HepG2 (cell line): ENCODE data around the gene FRMD8. TPM values are rescaled to one million over a fixed set of nuclear protein-coding genes. Genes with fewer than 3 reads are reported as not detected.

Experiments used
- ARHGAP35 ChIP-seq: sonication (generic); formaldehyde crosslinking; IDR thresholded peaks from 2 replicates; pipeline ENCODE4 v1.9.0; 2022; ENCODE audit warnings: mild to moderate bottlenecking, inconsistent platforms, moderate library complexity, missing genetic modification reagents, borderline replicate concordance
- ARID4A ChIP-seq: sonication (generic); formaldehyde crosslinking; IDR thresholded peaks from 2 replicates; pipeline ENCODE4 v1.5.0; 2020; ENCODE audit warnings: mild to moderate bottlenecking, missing genetic modification reagents, borderline replicate concordance
- FOSL2 ChIP-seq: sonication (generic); formaldehyde crosslinking; IDR thresholded peaks from 2 replicates; pipeline ENCODE4 v1.4.0; 2020; ENCODE audit warnings: missing genetic modification reagents
- GZF1 ChIP-seq: sonication (generic); formaldehyde crosslinking; IDR thresholded peaks from 2 replicates; pipeline ENCODE4 v1.5.1; 2020; ENCODE audit warnings: mild to moderate bottlenecking, missing genetic modification reagents
- HMG20B ChIP-seq: conservative IDR thresholded peaks from 2 replicates; pipeline ENCODE4 v1.6.1; 2016; ENCODE audit warnings: missing genetic modification reagents, missing compliant biosample characterization
- KLF12 ChIP-seq: sonication (generic); formaldehyde crosslinking; IDR thresholded peaks from 2 replicates; pipeline ENCODE4 v1.4.0; 2020; ENCODE audit warnings: missing genetic modification reagents, borderline replicate concordance
- MAZ ChIP-seq, 2 experiments: sonication (generic) in 1 of 2; formaldehyde crosslinking in 1 of 2; IDR thresholded peaks; 2 replicates each; pipeline versions ENCODE4 v1.5.0 to v1.6.1; 2012 to 2020; ENCODE audit warnings: low read depth in 2 of 2, mild to moderate bottlenecking in 2 of 2, borderline replicate concordance in 1 of 2, improper control_type of control experiment in 1 of 2, low read length in 1 of 2, missing genetic modification reagents in 1 of 2, moderate library complexity in 1 of 2
- POLR2A ChIP-seq, 2 experiments: IDR thresholded peaks; 2 replicates each; pipeline ENCODE4 v1.6.1; 2011; ENCODE audit warnings: low read depth in 2 of 2, low read length in 2 of 2, mild to moderate bottlenecking in 1 of 2, moderate library complexity in 1 of 2; ENCODE audit not compliant: insufficient read depth in 1 of 2
- SMC3 ChIP-seq: IDR thresholded peaks from 2 replicates; pipeline ENCODE4 v1.6.1; 2011; ENCODE audit warnings: low read length, improper control_type of control experiment
- SP5 ChIP-seq: IDR thresholded peaks from 2 replicates; pipeline ENCODE4 v1.6.1; 2016; ENCODE audit warnings: low read depth, borderline replicate concordance
- SRF ChIP-seq: IDR thresholded peaks from 2 replicates; pipeline ENCODE4 v1.6.1; 2011; ENCODE audit warnings: mild to moderate bottlenecking, low read depth, low read length, moderate library complexity
- THRA ChIP-seq: sonication (generic); formaldehyde crosslinking; IDR thresholded peaks from 2 replicates; pipeline ENCODE4 v1.4.0; 2020; ENCODE audit warnings: missing genetic modification reagents, borderline replicate concordance
- ZBTB25 ChIP-seq: IDR thresholded peaks from 2 replicates; pipeline ENCODE4 v1.6.1; 2018; ENCODE audit warnings: missing genetic modification reagents
- ZEB1 ChIP-seq: IDR thresholded peaks from 2 replicates; pipeline ENCODE4 v1.6.1; 2012; ENCODE audit warnings: mild to moderate bottlenecking, low read depth, inconsistent platforms; ENCODE audit not compliant: insufficient replicate concordance
- ZMYM2 ChIP-seq: sonication (generic); formaldehyde crosslinking; IDR thresholded peaks from 2 replicates; pipeline ENCODE4 v1.8.0; 2022; ENCODE audit warnings: mild to moderate bottlenecking, missing genetic modification reagents
- ZNF678 ChIP-seq: sonication (generic); formaldehyde crosslinking; IDR thresholded peaks from 2 replicates; pipeline ENCODE4 v1.4.0; 2020; ENCODE audit warnings: mild to moderate bottlenecking, missing genetic modification reagents
- polyA plus RNA-seq, 8 experiments: library from polyadenylated mRNA; depleted of rRNA in 3 of 8; stranded (reverse) in 7 of 8; unstranded in 1 of 8; fragments of >200 nt; fragmentation: Illumina TruSeq in 4 of 8; extraction: Trizol in 4 of 8; gene quantifications; 2 replicates each; pipeline versions ENCODE4 v1.2.1 to v1.2.3, GENCODE V29; 2011 to 2016; ENCODE audit warnings: low read depth in 4 of 8, missing spikeins in 1 of 8, mixed read lengths in 1 of 8; ENCODE audit not compliant: insufficient read depth in 1 of 8
- total RNA-seq, 5 experiments: library from RNA; depleted of rRNA; stranded (reverse); fragments of >200 nt; fragmentation: Illumina TruSeq; extraction: Trizol; gene quantifications; 2 replicates each; pipeline ENCODE4 v1.2.3, GENCODE V29; 2016; ENCODE audit warnings: low read depth in 1 of 5

FRMD8 gene
- total and polyA plus RNA-seq, 2 of the 13 experiments (the other 11 are each of a cell fraction or from before 2014, with no cell fraction given) = 5.8 to 20.6 TPM

- 0 out of 2 replicates have a peak, but pooled peaks have one; percentile 34 for TF ChIP-seq SP5 (CRISPR knock-in tag)
- peak; percentile 70; the same call in 1 of the 2 replicates for TF ChIP-seq MAZ (IDR thresholded peaks at IDR 0.05; ENCODE audit: borderline replicate concordance, low read depth, low read length)
- no peak for TF ChIP-seq MAZ (CRISPR knock-in tag; IDR thresholded peaks at IDR 0.05; ENCODE audit: low read depth)
- TF ChIP-seq SRF = no peak
- peak; percentile 84 for TF ChIP-seq ZEB1
- no peak for TF ChIP-seq SMC3
- no peak for TF ChIP-seq ZNF678
- 0 out of 2 replicates have a peak, but pooled peaks have one; percentile 42 for TF ChIP-seq HMG20B
- TF ChIP-seq GZF1 = peak; percentile 77; the same call in 1 of the 2 replicates
- peak; percentile 32 to 60; a peak in 1 of 4 replicates for TF ChIP-seq POLR2A (IDR thresholded peaks at IDR 0.05; ENCODE audit: insufficient read depth in 1 of 2, low read depth in 2 of 2, low read length in 2 of 2)
- peak; percentile 39; the same call in 1 of the 2 replicates for TF ChIP-seq FOSL2 (CRISPR knock-in tag)
- TF ChIP-seq ZBTB25 = 0 out of 2 replicates have a peak, but pooled peaks have one; percentile 27
- TF ChIP-seq ARHGAP35 (CRISPR knock-in tag) = no peak
- peak; percentile 90; the same call in 1 of the 2 replicates for TF ChIP-seq THRA (CRISPR knock-in tag)
- peak; percentile 78 for TF ChIP-seq ZMYM2
- peak; percentile 75; the same call in 1 of the 2 replicates for TF ChIP-seq ARID4A (CRISPR knock-in tag)
- peak; percentile 66; the same call in 1 of the 2 replicates for TF ChIP-seq KLF12
These were observed 28.5 kb upstream of the FRMD8 start (continued) for GRCh38 chr11:65357856-65358356.
